Endothelial cell of umbilical vein (primary cell): ENCODE results near the gene RER1. TPM values are rescaled to one million over a fixed set of nuclear protein-coding genes. Genes with fewer than 3 reads are reported as not detected.

ENCODE experiments used
- BruUV-seq: library from RNA; stranded (reverse); fragments of 400-500 nt; replicated peaks from 2 replicates; lab custom pipeline; 2021; lab: Mats Ljungman, UMichigan
- CTCF ChIA-PET: fragments of 300-600, 350-600 bp; sonication (Branson Sonifier 250); formaldehyde crosslinking; loops from one replicate; lab custom pipeline; 2021; ENCODE audit warnings: antibody characterized with exemption, inconsistent platforms; lab: Charles Lee
- POLR2A ChIA-PET: fragments of 300-600, 350-600 bp; sonication (Branson Sonifier 250); formaldehyde crosslinking; loops from one replicate; lab custom pipeline; 2021; ENCODE audit warnings: antibody characterized with exemption, inconsistent platforms; lab: Charles Lee
- DNase-seq: peaks from one replicate; pipeline ENCODE4 v3.0.0-alpha.2; 2011; ENCODE audit warnings: low read depth, low spot score
- FAIRE-seq: peaks from 2 replicates; lab custom pipeline; 2011; peaks lifted over from hg19 to GRCh38; lab: Jason Lieb, UNC
- H2AFZ ChIP-seq: 2 replicates; pipeline ENCODE4 v1.6.0; 2012; ENCODE audit warnings: low read depth, low read length, control low read depth, inconsistent platforms
- H3K27ac ChIP-seq: 2 replicates; pipeline ENCODE4 v1.5.1; 2011; ENCODE audit warnings: low read depth, mild to moderate bottlenecking, control low read depth, low read length, moderate library complexity; ENCODE audit not compliant: insufficient read depth
- H3K27me3 ChIP-seq, 2 experiments: 2 replicates each; pipeline versions ENCODE4 v1.6.0 to v1.6.1; 2011; ENCODE audit warnings: low read length in 2 of 2, mixed read lengths in 1 of 2; ENCODE audit not compliant: control insufficient read depth in 2 of 2, insufficient read depth in 2 of 2
- H3K36me3 ChIP-seq, 2 experiments: 2 replicates in 1 of 2; 3 replicates in 1 of 2; pipeline ENCODE4 v1.5.1; 2011; ENCODE audit warnings: low read length in 2 of 2, mild to moderate bottlenecking in 1 of 2, moderate library complexity in 1 of 2; ENCODE audit not compliant: control insufficient read depth in 2 of 2, insufficient read depth in 2 of 2; ENCODE audit errors: extremely low read depth in 1 of 2
- H3K4me1 ChIP-seq: 3 replicates; pipeline ENCODE4 v1.5.1; 2011; ENCODE audit warnings: mild to moderate bottlenecking, low read length; ENCODE audit not compliant: control insufficient read depth, insufficient read depth; ENCODE audit errors: extremely low read depth
- H3K4me2 ChIP-seq: 2 replicates; pipeline ENCODE4 v1.6.1; 2011; ENCODE audit warnings: low read length, control low read depth, mixed read lengths; ENCODE audit not compliant: insufficient read depth
- H3K4me3 ChIP-seq, 3 experiments: fragments of 200-600 bp in 1 of 3; sonication (generic), shearing (Covaris generic) in 1 of 3; replicated peaks in 1 of 3; 2 replicates each; pipeline ENCODE4 v1.5.1; 2011 to 2016; ENCODE audit warnings: control low read depth in 3 of 3, low read length in 3 of 3, mild to moderate bottlenecking in 2 of 3, inconsistent platforms in 1 of 3, low read depth in 1 of 3, moderate library complexity in 1 of 3; ENCODE audit not compliant: insufficient read depth in 1 of 3
- H3K79me2 ChIP-seq: 2 replicates; pipeline ENCODE4 v1.6.0; 2012; ENCODE audit warnings: low read length, inconsistent platforms; ENCODE audit not compliant: control insufficient read depth, insufficient read depth
- H3K9ac ChIP-seq: replicated peaks from 2 replicates; pipeline ENCODE3; 2011; ENCODE audit warnings: low read length, control low read depth; ENCODE audit not compliant: insufficient read depth; ENCODE audit errors: extremely low read depth
- H3K9me1 ChIP-seq: replicated peaks from 3 replicates; pipeline ENCODE4 v1.6.0; 2011; ENCODE audit warnings: mild to moderate bottlenecking, low read length; ENCODE audit not compliant: control insufficient read depth, insufficient read depth; ENCODE audit errors: extremely low read depth
- H3K9me3 ChIP-seq: replicated peaks from 2 replicates; pipeline ENCODE4 v1.5.1; 2012; ENCODE audit warnings: low read length, inconsistent platforms; ENCODE audit not compliant: control insufficient read depth, insufficient read depth
- H4K20me1 ChIP-seq: replicated peaks from 2 replicates; pipeline ENCODE3; 2011; ENCODE audit warnings: mild to moderate bottlenecking, low read length; ENCODE audit not compliant: control insufficient read depth, insufficient read depth; ENCODE audit errors: extremely low read depth
- EZH2 ChIP-seq: IDR thresholded peaks from 2 replicates; pipeline ENCODE4 v1.6.1; 2012; ENCODE audit warnings: borderline replicate concordance, low read depth, mild to moderate bottlenecking, moderate library complexity, low read length, inconsistent platforms; ENCODE audit not compliant: severe bottlenecking
- FOS ChIP-seq: IDR thresholded peaks from 2 replicates; pipeline ENCODE4 v1.6.1; 2011; ENCODE audit warnings: mild to moderate bottlenecking, low read length, moderate library complexity, borderline replicate concordance; ENCODE audit not compliant: insufficient read depth
- GATA2 ChIP-seq: IDR thresholded peaks from 2 replicates; pipeline ENCODE4 v1.7.0; 2011; ENCODE audit warnings: low read depth, mild to moderate bottlenecking, moderate library complexity, mixed read lengths, low read length; ENCODE audit not compliant: insufficient read length, insufficient read depth
- JUN ChIP-seq: IDR thresholded peaks from 2 replicates; pipeline ENCODE4 v1.6.1; 2011; ENCODE audit warnings: borderline replicate concordance, low read depth; ENCODE audit not compliant: insufficient read length, insufficient read depth
- MYC ChIP-seq: IDR thresholded peaks from one replicate; pipeline ENCODE4 v1.6.1; 2011; ENCODE audit warnings: mild to moderate bottlenecking, low read depth, low read length
- POLR2A ChIP-seq: IDR thresholded peaks from 2 replicates; pipeline ENCODE4 v1.6.1; 2012; ENCODE audit warnings: low read depth, mild to moderate bottlenecking, control low read depth, low read length
- POLR2AphosphoS5 ChIP-seq: IDR thresholded peaks from 2 replicates; pipeline ENCODE4 v1.6.1; 2012; ENCODE audit warnings: low read depth, mild to moderate bottlenecking, control low read depth, low read length, moderate library complexity; ENCODE audit not compliant: insufficient read depth
- dilution Hi-C: fragments of 300-500 bp; cut with MboI; formaldehyde crosslinking; loops from one replicate; pipeline ENCODE4 v1.15.0; 2019; ENCODE audit warnings: low sequenced_read_pairs; ENCODE audit not compliant: extremely low pct_ligation_motif_present
- intact Hi-C: fragments of 100-400 bp; cut with micrococcal nuclease; formaldehyde crosslinking; loops from one replicate; pipeline ENCODE4 v1.10.0; 2022
- polyA plus RNA-seq, 4 experiments: library from polyadenylated mRNA; depleted of rRNA in 3 of 4; stranded (reverse) in 3 of 4; unstranded in 1 of 4; fragments of >200 nt; gene quantifications; 2 replicates each; pipeline versions ENCODE4 v1.2.1 to v1.2.3, GENCODE V29; 2011 to 2012; ENCODE audit warnings: missing spikeins in 1 of 4
- total RNA-seq: library from RNA; stranded (reverse); gene quantifications from 2 replicates; pipeline ENCODE4 v1.2.3, GENCODE V29; 2021
- TF ChIP-seq, protein P1 (sequence below), 2 donors: IDR thresholded peaks; 1 replicate in 1 of 2; 2 replicates in 1 of 2; pipeline ENCODE4 v1.5.1; 2011; ENCODE audit warnings: low read length in 2 of 2, mild to moderate bottlenecking in 2 of 2, moderate library complexity in 2 of 2, control low read depth in 1 of 2, inconsistent platforms in 1 of 2, low read depth in 1 of 2; ENCODE audit not compliant: insufficient read depth in 1 of 2; ENCODE audit errors: extremely low read depth in 1 of 2
- TF ChIP-seq, protein P2 (sequence below): IDR thresholded peaks from 2 replicates; pipeline ENCODE4 v1.6.1; 2011; ENCODE audit not compliant: insufficient read depth, insufficient read length

The RER1 gene
- total and polyA plus RNA-seq, 2 donors (not counting 3 experiments of a cell fraction or from before 2014, with no cell fraction given): 179 to 292 TPM

- H3K36me3 ChIP-seq: peaks cover 19 to 65% of the 10 kb centered on the region in 2 experiments
- no peaks in the 10 kb centered on the region for H4K20me1 ChIP-seq
- no peaks in the 10 kb centered on the region for H3K9me3 ChIP-seq
- H3K79me2 ChIP-seq: peaks cover 2% of the 10 kb centered on the region
- no peak overlapping the region for H2AFZ ChIP-seq
- H3K27me3 ChIP-seq: no peaks in the 10 kb centered on the region
- no peak for TF ChIP-seq FOS
- TF ChIP-seq, protein P1, sequence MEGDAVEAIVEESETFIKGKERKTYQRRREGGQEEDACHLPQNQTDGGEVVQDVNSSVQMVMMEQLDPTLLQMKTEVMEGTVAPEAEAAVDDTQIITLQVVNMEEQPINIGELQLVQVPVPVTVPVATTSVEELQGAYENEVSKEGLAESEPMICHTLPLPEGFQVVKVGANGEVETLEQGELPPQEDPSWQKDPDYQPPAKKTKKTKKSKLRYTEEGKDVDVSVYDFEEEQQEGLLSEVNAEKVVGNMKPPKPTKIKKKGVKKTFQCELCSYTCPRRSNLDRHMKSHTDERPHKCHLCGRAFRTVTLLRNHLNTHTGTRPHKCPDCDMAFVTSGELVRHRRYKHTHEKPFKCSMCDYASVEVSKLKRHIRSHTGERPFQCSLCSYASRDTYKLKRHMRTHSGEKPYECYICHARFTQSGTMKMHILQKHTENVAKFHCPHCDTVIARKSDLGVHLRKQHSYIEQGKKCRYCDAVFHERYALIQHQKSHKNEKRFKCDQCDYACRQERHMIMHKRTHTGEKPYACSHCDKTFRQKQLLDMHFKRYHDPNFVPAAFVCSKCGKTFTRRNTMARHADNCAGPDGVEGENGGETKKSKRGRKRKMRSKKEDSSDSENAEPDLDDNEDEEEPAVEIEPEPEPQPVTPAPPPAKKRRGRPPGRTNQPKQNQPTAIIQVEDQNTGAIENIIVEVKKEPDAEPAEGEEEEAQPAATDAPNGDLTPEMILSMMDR (IDR thresholded peaks at IDR 0.05; ENCODE audit: extremely low read depth in 1 of 2, insufficient read depth in 1 of 2, low read depth in 1 of 2, low read length in 2 of 2): no peak
- TF ChIP-seq POLR2AphosphoS5: no peak
- TF ChIP-seq, protein P2, sequence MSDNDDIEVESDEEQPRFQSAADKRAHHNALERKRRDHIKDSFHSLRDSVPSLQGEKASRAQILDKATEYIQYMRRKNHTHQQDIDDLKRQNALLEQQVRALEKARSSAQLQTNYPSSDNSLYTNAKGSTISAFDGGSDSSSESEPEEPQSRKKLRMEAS: no peak
- TF ChIP-seq EZH2: no peak
- no peak for TF ChIP-seq JUN
- no peak for TF ChIP-seq MYC
- TF ChIP-seq GATA2: no peak
- TF ChIP-seq POLR2A: no peak
- BruUV-seq: no TSS peak
- DNase-seq: no peak
- H3K9ac ChIP-seq: no peak overlapping the region
- FAIRE-seq: no peak
- no peak overlapping the region for H3K27ac ChIP-seq
- H3K4me1 ChIP-seq: peaks cover 12% of the 10 kb centered on the region
- H3K4me2 ChIP-seq: no peak overlapping the region
- no peak overlapping the region for H3K4me3 ChIP-seq
- ChIA-PET CTCF (interaction anchor here (0.8 to 0.9 kb wide), 2 partner anchors 10 to 230 kb away, joined by 3 read pairs; no protein-coding TSS in a partner anchor), POLR2A (no interaction called here)
- H3K9me1 ChIP-seq: no peaks in the 10 kb centered on the region
- intact Hi-C loops: loop anchor here (10.0 kb wide), 1 partner anchor 1220 kb away; the partner anchor contains the start of gene TPRG1L
- dilution Hi-C loops: no loop called here
These were observed 12.7 kb downstream of the RER1 start for GRCh38 chr1:2404142-2404889.
